Right cardiac atrium (tissue), 5 donors: Measurements from ENCODE around the gene PDSS2. TPM values are rescaled to one million over a fixed set of nuclear protein-coding genes. Genes with fewer than 3 reads are reported as not detected.

Experiments used
- polyA plus RNA-seq: library from polyadenylated mRNA; stranded (reverse); fragments of 200-250 nt; gene quantifications from one replicate; pipeline ENCODE4 v1.2.3, GENCODE V29; 2013
- total RNA-seq, 4 donors: library from RNA; stranded (reverse); fragmentation: NEBNext Ultra II Directional; extraction: Animal tissue kit (Norgen Biotek cat#: 25700); gene quantifications; one replicate each; pipeline ENCODE4 v1.2.1, GENCODE V29; 2021
- donor health status: healthy with polysubstance abuse.
- donor health status: DM: no; HTN: yes; CAD: no.
- donor health status: DM: no; HTN: no; CAD: no.
- donor health status: DM: no; HTN: yes; CAD: no; lungs with severe emphysema.
- donor health status: DM: yes; HTN: yes; CAD: no.

The PDSS2 gene
- total and polyA plus RNA-seq, 5 donors = 10.0 to 15.5 (median 13.6) TPM

Other genes with a start within 250 kb of the PDSS2 start
- gene SOBP, start 30.6 kb upstream of the PDSS2 start, total RNA-seq = 10 to 100 TPM; 17.5 to 20.6 (median 18.5) TPM
- gene SOBP, start 30.6 kb upstream of the PDSS2 start, polyA plus RNA-seq = 10.4 TPM